Progenitor cell of endocrine pancreas (in vitro differentiated cells): Measurements from ENCODE around the gene PUM1. TPM values are rescaled to one million over a fixed set of nuclear protein-coding genes. Genes with fewer than 3 reads are reported as not detected.

ENCODE experiments used
- DNase-seq: peaks from one replicate; pipeline ENCODE4 v3.0.0; 2021; ENCODE audit warnings: low spot score; ENCODE audit not compliant: unreplicated experiment
- H3K27ac Mint-ChIP-seq: 2 replicates; pipeline ENCODE4 v1.8.0; 2021; ENCODE audit warnings: mild to moderate bottlenecking, moderate library complexity, mixed read lengths
- H3K27me3 Mint-ChIP-seq: 2 replicates; pipeline ENCODE4 v1.8.0; 2021; ENCODE audit warnings: mixed read lengths
- H3K36me3 Mint-ChIP-seq: 2 replicates; pipeline ENCODE4 v1.8.0; 2022; ENCODE audit warnings: mixed read lengths; ENCODE audit not compliant: insufficient read depth
- H3K4me1 Mint-ChIP-seq: 2 replicates; pipeline ENCODE4 v1.8.0; 2021; ENCODE audit warnings: low read depth, mixed read lengths
- H3K4me3 Mint-ChIP-seq: 2 replicates; pipeline ENCODE4 v1.8.0; 2021; ENCODE audit warnings: low read depth, mild to moderate bottlenecking, moderate library complexity, mixed read lengths
- H3K9me3 Mint-ChIP-seq: 2 replicates; pipeline ENCODE4 v1.8.0; 2021; ENCODE audit warnings: low read depth, mixed read lengths
- CTCF ChIP-seq: fragments of 200-600 bp; sonication (generic); IDR thresholded peaks from one replicate; pipeline ENCODE4 v1.5.0; 2021; ENCODE audit warnings: antibody characterized with exemption, mild to moderate bottlenecking; ENCODE audit not compliant: unreplicated experiment
- total RNA-seq: library from RNA; stranded (reverse); gene quantifications from 2 replicates; pipeline ENCODE4 v1.2.1, GENCODE V29; 2021

PUM1 gene
- total RNA-seq, 1 donor from 2014 or later: 249 TPM

GRCh38 chr1:30904191-30904961 lies 161.1 kb downstream of the PUM1 start:
- H3K27ac Mint-ChIP-seq: no peak overlapping the region
- H3K4me3 Mint-ChIP-seq: no peak overlapping the region
- no peaks in the 10 kb centered on the region for H3K36me3 Mint-ChIP-seq
- no peak for DNase-seq
- H3K27me3 Mint-ChIP-seq: peaks cover 14% of the 10 kb centered on the region
- no peak for TF ChIP-seq CTCF
- H3K9me3 Mint-ChIP-seq: no peaks in the 10 kb centered on the region
- peaks cover 10% of the 10 kb centered on the region for H3K4me1 Mint-ChIP-seq

DNA sequence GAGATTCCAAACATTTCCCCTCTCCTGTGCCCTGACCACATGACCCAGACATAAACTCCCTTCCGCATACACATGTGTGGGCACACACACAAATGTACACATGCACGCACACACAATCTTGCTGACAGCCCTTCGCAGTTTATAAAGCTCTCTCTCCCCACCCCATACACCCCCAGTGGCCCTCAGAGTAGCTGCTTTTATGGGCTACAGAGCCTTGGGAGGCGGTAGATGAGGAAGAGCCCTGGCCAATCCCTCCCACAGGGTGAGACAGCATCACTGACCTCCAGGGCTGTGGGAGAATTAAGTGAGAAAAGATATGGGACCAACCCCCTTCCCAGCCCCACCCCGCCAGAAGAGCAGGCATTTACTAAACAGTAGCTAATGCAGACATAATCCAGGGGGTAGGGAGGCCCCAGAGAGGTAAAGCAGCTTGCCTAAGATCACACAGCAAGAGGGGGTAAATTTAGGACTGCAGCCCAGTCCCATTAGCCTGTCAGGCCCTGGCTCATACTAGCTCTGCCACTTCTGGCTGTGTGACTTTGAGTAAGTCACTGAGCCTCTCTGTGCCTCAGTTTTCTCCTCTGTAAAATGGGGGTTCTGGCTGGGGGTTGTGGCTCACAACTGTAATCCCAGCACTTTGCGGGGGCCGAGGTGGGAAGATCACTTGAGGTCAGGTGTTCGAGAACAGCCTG lies 162.0 kb downstream of the PUM1 start:
- no peak overlapping the region for H3K4me3 Mint-ChIP-seq
- no peak for DNase-seq
- peak overlapping the region; percentile 57 for H3K27ac Mint-ChIP-seq

GRCh38 chr1:30902593-30903290 lies 162.8 kb downstream of the PUM1 start:
- no peaks in the 10 kb centered on the region for H3K36me3 Mint-ChIP-seq
- no peaks in the 10 kb centered on the region for H3K9me3 Mint-ChIP-seq
- peaks cover 9% of the 10 kb centered on the region for H3K27me3 Mint-ChIP-seq
- H3K4me3 Mint-ChIP-seq: no peak overlapping the region
- TF ChIP-seq CTCF: no peak
- DNase-seq: no peak
- H3K4me1 Mint-ChIP-seq: peaks cover 10% of the 10 kb centered on the region
- H3K27ac Mint-ChIP-seq: peak overlapping the region; percentile 24

More for the DNA sequence above, 162.0 kb downstream of the PUM1 start:
- TF ChIP-seq CTCF: no peak
- H3K36me3 Mint-ChIP-seq: no peaks in the 10 kb centered on the region
- H3K9me3 Mint-ChIP-seq: no peaks in the 10 kb centered on the region
- H3K27me3 Mint-ChIP-seq: peaks cover 9% of the 10 kb centered on the region
- peaks cover 10% of the 10 kb centered on the region for H3K4me1 Mint-ChIP-seq

DNA sequence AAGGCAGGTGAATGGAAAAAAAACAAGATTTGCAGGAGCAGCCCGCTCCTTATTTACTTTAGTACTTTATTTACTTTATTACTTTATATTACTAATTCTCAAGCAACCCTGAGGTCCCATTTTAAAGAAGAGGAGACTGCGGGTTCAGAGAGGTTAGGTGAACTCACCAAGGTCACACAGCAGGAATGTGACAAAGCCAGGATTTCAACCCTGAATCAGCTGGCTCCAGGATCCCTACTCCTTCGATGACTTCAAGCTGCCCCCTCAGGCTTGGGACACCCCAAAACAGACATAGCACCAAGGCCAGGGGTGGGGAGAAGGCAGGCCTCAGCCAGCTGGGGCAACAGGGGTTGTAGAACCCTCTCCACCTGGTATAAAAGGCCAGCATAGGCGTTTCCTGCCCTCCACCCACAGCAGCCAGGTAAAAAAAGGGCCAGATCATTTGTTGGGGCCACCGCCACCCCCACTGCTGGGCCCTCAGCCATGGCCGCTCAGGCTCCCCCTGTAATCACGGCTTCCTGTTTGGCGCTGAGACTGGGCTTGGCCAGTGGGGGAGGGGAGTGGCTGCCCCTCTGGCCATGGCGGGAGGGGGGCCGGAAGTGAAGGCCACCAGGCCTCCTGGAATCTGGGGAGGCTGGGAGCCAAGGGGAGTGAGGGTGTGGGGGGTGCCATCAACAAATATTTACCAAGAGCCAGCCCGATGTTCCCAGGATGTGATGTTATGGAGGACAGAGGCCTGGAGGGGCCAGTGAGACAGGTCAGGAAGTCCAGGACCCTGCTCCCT lies 163.5 kb downstream of the PUM1 start:
- no peak for TF ChIP-seq CTCF
- no peaks in the 10 kb centered on the region for H3K36me3 Mint-ChIP-seq
- no peak overlapping the region for H3K27ac Mint-ChIP-seq
- peaks cover 4% of the 10 kb centered on the region for H3K4me1 Mint-ChIP-seq
- H3K9me3 Mint-ChIP-seq: no peaks in the 10 kb centered on the region
- no peak for DNase-seq
- H3K4me3 Mint-ChIP-seq: no peak overlapping the region
- H3K27me3 Mint-ChIP-seq: peaks cover 3% of the 10 kb centered on the region
